RWPE2 (cell line): ENCODE data around the gene SENP1.

Source experiments
- ATAC-seq: fragments of 200-7000 bp; cut with Tn5 transposase; 3 replicates; pipeline ENCODE4 v1.9.1; 2021; ENCODE audit warnings: low read depth
- DNase-seq: peaks from one replicate; pipeline ENCODE4 v3.0.0-alpha.2; 2020; ENCODE audit warnings: low spot score
- H3K27ac ChIP-seq: fragments of 450-650 bp; 2 replicates; pipeline ENCODE4 v1.5.1; 2017; ENCODE audit warnings: mild to moderate bottlenecking; ENCODE audit not compliant: poor library complexity, severe bottlenecking
- H3K27me3 ChIP-seq: fragments of 250-450 bp; sonication (Bioruptor Pico); 2 replicates; pipeline ENCODE4 v1.5.1; 2021; ENCODE audit warnings: mild to moderate bottlenecking, moderate library complexity; ENCODE audit not compliant: insufficient read depth, poor library complexity, severe bottlenecking
- H3K36me3 ChIP-seq: fragments of 250-450 bp; sonication (Bioruptor Pico); 2 replicates; pipeline ENCODE4 v1.5.1; 2020; ENCODE audit warnings: low read depth, mild to moderate bottlenecking, moderate library complexity
- H3K4me1 ChIP-seq: fragments of 250-450 bp; sonication (Bioruptor Pico); 2 replicates; pipeline ENCODE4 v1.5.1; 2021; ENCODE audit warnings: mild to moderate bottlenecking, moderate library complexity; ENCODE audit not compliant: insufficient read depth, poor library complexity, severe bottlenecking
- H3K4me3 ChIP-seq: fragments of 250-450 bp; sonication (Bioruptor Pico); 2 replicates; pipeline ENCODE4 v1.5.1; 2021; ENCODE audit warnings: mild to moderate bottlenecking, moderate library complexity; ENCODE audit not compliant: severe bottlenecking
- H3K9me3 ChIP-seq: fragments of 250-450 bp; sonication (Bioruptor Pico); 2 replicates; pipeline ENCODE4 v1.5.1; 2021; ENCODE audit warnings: mild to moderate bottlenecking, moderate library complexity; ENCODE audit not compliant: severe bottlenecking
- CTCF ChIP-seq: fragments of 450-650 bp; IDR thresholded peaks from one replicate; pipeline ENCODE4 v1.5.1; 2017; ENCODE audit warnings: mild to moderate bottlenecking, moderate library complexity; ENCODE audit not compliant: poor library complexity, severe bottlenecking

The SENP1 gene

GRCh38 chr12:47997321-47997720 lies 108.6 kb downstream of the SENP1 start:
- H3K4me1 ChIP-seq, result no peaks in the 10 kb centered on the region
- H3K36me3 ChIP-seq, result no peaks in the 10 kb centered on the region
- peaks cover 8% of the 10 kb centered on the region for H3K27me3 ChIP-seq
- TF ChIP-seq CTCF, result no peak
- no peak overlapping the region for H3K4me3 ChIP-seq
- no peak for DNase-seq
- no peak for ATAC-seq
- no peaks in the 10 kb centered on the region for H3K9me3 ChIP-seq
- H3K27ac ChIP-seq, result no peak overlapping the region

- no peaks in the 10 kb centered on the region for H3K36me3 ChIP-seq
- H3K27me3 ChIP-seq, result no peaks in the 10 kb centered on the region
- no peaks in the 10 kb centered on the region for H3K4me1 ChIP-seq
- no peak for ATAC-seq
- H3K4me3 ChIP-seq, result no peak overlapping the region
- no peak for DNase-seq
- H3K27ac ChIP-seq, result no peak overlapping the region
- no peaks in the 10 kb centered on the region for H3K9me3 ChIP-seq
- TF ChIP-seq CTCF, result no peak
Measured at GRCh38 chr12:47995981-47996401, 109.9 kb downstream of the SENP1 start.

GRCh38 chr12:47993491-47993890 lies 112.4 kb downstream of the SENP1 start:
- Histone ChIP-seq H3K4me3 (no peak overlapping the region), H3K27me3 (no peaks in the 10 kb centered on the region), H3K4me1 (no peaks in the 10 kb centered on the region), H3K9me3 (no peaks in the 10 kb centered on the region), H3K27ac (no peak overlapping the region), H3K36me3 (no peaks in the 10 kb centered on the region)
- DNase-seq, result no peak
- no peak for ATAC-seq
- no peak for TF ChIP-seq CTCF
